D721Med (cell line): ENCODE results near the gene SMIM45.

Experiments used
- DNase-seq: peaks from one replicate; pipeline ENCODE4 v3.0.0; 2011; ENCODE audit warnings: low spot score; ENCODE audit not compliant: insufficient read length
- FAIRE-seq: peaks from 2 replicates; lab custom pipeline; 2011; peaks lifted over from hg19 to GRCh38; lab: Jason Lieb, UNC
- TF ChIP-seq, protein P1 (sequence below): IDR thresholded peaks from 2 replicates; pipeline ENCODE4 v1.5.1; 2012; ENCODE audit warnings: mild to moderate bottlenecking, control low read depth; ENCODE audit not compliant: insufficient read depth; ENCODE audit errors: missing control alignments

SMIM45 gene

DNA sequence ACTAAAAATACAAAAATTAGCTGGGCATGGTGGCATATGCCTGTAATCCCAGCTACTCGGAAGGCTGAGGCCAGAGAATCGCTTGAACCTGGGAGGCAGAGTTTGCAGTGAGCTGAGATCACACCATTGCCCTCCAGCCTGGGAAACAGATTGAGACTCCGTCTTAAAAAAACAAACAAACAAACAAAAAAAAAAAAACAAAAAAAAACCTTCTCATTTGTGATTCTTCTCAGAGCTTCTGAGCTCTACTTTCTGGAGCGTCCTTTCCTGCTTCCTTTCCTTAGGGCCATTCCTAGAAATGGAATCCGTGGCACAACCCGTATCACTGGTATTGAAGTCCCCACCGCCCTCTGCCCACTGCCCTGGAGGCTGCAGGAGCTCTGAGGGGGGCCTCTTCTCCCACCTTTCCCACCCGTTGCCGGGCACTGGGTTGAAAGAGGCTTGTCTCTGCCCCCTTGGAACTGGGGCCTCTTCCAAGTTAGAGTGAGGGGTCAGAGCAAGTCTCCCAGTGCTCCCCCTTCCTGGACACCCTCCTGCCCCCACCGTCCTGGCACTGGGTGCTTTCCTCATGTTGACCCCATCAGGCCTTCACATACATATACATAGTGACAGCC is 35.1 kb upstream of the SMIM45 start:
- DNase-seq (no peak), FAIRE-seq (no peak)
- TF ChIP-seq, protein P1, sequence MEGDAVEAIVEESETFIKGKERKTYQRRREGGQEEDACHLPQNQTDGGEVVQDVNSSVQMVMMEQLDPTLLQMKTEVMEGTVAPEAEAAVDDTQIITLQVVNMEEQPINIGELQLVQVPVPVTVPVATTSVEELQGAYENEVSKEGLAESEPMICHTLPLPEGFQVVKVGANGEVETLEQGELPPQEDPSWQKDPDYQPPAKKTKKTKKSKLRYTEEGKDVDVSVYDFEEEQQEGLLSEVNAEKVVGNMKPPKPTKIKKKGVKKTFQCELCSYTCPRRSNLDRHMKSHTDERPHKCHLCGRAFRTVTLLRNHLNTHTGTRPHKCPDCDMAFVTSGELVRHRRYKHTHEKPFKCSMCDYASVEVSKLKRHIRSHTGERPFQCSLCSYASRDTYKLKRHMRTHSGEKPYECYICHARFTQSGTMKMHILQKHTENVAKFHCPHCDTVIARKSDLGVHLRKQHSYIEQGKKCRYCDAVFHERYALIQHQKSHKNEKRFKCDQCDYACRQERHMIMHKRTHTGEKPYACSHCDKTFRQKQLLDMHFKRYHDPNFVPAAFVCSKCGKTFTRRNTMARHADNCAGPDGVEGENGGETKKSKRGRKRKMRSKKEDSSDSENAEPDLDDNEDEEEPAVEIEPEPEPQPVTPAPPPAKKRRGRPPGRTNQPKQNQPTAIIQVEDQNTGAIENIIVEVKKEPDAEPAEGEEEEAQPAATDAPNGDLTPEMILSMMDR, result no peak

GRCh38 chr22:41917375-41917902 is 34.5 kb upstream of the SMIM45 start:
- FAIRE-seq (no peak), DNase-seq (no peak)
- TF ChIP-seq, protein P1, result no peak

DNA sequence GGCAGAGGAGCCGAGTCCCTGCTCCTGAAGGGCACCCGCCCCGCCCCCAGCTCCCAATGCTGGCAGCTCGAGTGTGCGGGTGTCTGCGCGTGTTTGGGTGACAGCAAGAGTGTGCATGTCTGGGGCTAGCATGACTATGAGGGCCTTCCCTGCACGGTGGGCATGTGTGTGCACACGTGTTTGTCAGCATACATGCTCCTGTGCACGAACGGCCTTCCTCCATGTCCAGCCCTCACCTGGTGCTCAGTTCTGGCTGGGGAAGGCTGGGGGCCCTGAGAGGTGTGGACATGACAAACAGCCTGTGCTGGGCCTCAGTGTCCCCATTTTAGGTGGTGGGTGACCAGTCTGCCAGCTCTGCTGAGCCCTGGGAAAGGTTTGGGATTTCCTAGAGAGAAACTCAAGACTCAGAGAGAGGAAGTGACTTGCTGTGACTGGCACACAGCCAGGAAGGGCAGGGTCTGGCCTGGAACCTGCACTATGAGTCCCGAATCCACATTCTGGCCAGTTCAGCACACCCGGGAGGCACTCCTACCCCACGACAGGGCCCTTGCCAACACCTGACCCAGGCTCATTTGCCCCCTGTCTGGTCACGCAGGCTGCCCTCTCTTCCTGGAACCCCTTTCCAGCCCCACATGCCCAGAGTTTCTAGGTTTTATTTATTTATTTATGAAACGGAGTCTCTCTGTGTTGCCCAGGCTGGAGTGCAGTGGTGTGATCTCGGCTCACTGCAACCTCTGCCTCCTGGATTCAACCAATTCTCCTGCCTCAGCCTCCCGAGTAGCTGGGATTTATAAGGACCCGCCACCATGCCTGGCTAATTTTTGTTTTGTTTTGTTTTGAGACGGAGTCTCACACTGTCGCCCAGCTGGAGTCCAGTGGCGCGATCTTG is 33.8 kb upstream of the SMIM45 start:
- no peak for DNase-seq
- TF ChIP-seq, protein P1, result no peak
- FAIRE-seq, result no peak

DNA sequence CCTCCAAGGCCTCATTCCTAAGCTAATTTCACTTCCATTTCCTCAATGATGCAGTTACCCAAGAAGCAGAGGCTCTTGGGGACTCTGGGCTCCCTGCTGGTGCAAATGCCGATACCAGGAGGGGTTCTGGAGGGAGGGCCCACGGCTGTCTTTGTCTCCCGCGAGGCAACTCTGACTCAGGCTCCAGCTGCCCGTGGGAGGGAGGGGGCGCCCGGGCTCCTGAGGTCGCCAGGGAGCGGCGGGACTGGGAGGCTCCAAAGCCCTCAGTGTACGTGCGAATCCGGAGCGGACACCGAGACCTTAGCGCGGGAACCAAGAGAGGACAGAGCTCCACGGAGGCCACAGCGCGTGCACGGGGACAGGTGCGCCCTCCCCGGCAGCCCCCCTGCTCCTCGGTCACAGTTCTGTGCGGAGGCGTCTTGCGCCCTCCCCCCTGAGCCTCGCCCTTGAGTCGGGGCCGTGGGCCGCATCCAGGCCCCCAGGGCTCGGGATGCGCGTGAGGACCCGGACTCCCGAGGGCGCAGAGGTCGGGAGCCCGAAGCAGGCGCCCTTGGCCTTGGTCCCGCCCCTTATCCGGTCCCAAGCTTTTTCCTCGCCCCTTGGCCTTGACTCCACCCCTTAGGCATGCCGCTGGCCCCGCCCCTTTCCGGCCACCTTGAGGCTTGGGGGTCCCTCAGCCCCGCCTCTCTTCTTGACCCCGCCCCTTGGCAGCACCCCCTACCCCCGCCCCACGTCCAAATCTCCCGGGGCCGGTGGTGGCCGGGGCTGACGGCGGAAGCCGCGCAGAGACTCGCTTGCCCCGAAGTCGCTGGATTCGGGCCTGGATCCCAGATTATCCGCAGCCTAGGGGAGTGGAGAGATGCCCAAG is 32.4 kb upstream of the SMIM45 start:
- no peak for DNase-seq
- TF ChIP-seq, protein P1, result no peak
- FAIRE-seq, result no peak

DNA sequence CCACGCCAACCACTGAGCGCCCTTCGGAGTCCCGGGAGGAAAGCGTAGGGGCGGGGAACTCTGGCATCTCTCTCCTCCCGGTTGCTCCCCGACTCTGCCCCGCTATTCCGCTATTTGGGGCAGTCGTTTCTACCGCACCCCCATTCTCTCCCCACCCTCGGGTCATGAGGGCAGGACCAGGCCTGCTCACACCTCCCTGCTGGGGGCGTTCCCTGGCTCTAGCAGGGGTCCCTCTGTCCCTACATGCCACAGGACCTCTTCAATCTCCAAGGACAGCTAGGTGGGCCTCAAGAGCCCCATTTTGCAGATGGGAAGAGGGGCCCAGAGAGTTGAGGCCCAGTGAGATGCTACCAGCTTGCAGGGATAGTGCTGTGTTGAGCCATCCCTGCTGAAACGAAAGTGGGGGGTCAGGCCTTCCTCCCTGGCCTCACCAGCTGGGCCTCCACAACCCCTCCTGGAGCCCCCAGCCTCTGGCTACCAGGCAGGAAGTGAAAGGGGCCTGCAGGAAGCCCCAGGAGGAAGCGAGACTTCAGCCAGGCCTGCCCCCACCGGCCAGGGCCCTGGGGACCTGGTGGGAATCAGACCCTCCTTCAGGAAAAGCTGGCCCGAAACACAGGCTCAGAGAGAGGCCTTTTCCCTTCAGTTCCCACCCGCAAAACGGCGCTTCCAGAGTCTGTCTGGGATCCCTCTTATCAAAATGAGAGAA is 31.5 kb upstream of the SMIM45 start:
- DNase-seq (no peak), FAIRE-seq (no peak)

DNA sequence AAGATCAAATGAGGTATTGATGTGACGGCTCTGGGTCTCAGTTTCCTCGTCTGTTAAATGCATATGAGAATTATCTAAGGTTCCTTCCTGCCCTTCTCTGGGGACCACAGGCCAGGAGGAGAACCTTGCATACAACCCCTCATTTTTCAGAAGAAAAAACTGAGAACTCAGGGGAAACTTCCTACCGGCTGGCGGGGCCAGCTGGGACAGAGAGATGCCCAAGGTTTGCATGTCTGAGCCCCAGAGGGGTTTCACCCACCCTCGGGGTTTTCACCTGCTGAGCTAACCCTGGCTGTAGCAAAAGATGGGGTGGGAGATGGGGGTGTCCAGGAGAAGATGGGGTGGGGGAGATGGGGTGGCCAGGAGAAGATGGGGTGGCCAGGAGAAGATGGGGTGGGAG is 29.6 kb upstream of the SMIM45 start:
- TF ChIP-seq, protein P1, result no peak
- DNase-seq (no peak), FAIRE-seq (no peak)

More for the DNA sequence above, 31.5 kb upstream of the SMIM45 start:
- TF ChIP-seq, protein P1, result no peak
